ENCODE measurements around the gene PGC. TPM values are rescaled to one million over a fixed set of nuclear protein-coding genes. Genes with fewer than 3 reads are reported as not detected.

PGC gene
- total RNA-seq, 2 experiments from 2014 or later = not detected

GRCh38 chr6:41719436-41720261 lies 27.5 kb downstream of the PGC start:
- Mint-ChIP-seq H3K27me3 (no peaks in the 10 kb centered on the region), H3K9me3 (ENCODE audit: low read depth) (no peaks in the 10 kb centered on the region), H3K27ac (no peak overlapping the region), H3K4me1 (peaks cover 24% of the 10 kb centered on the region), H3K36me3 (no peaks in the 10 kb centered on the region), H3K4me3 (no peak overlapping the region)
- CTCF ChIA-PET = interaction anchor here (1.3 to 1.4 kb wide), 2 partner anchors 13 to 385 kb away, joined by 3 to 5 read pairs; no protein-coding TSS in a partner anchor
- DNase-seq (no peak), ATAC-seq (no peak)

GRCh38 chr6:41718828-41719227 lies 28.4 kb downstream of the PGC start:
- Mint-ChIP-seq H3K27me3 (no peaks in the 10 kb centered on the region), H3K4me1 (peaks cover 27% of the 10 kb centered on the region), H3K27ac (no peak overlapping the region), H3K4me3 (no peak overlapping the region), H3K36me3 (no peaks in the 10 kb centered on the region), H3K9me3 (ENCODE audit: low read depth) (no peaks in the 10 kb centered on the region)
- no peak for DNase-seq
- CTCF ChIA-PET = interaction anchor here (1.3 to 4.6 kb wide), 2 partner anchors 12 to 386 kb away, joined by 3 to 34 read pairs; no protein-coding TSS in a partner anchor
- ATAC-seq = no peak

GRCh38 chr6:41717392-41717736 lies 29.8 kb downstream of the PGC start:
- Mint-ChIP-seq H3K9me3 (ENCODE audit: low read depth) (no peaks in the 10 kb centered on the region), H3K36me3 (no peaks in the 10 kb centered on the region), H3K27ac (no peak overlapping the region), H3K4me3 (no peak overlapping the region), H3K4me1 (peaks cover 33% of the 10 kb centered on the region), H3K27me3 (no peaks in the 10 kb centered on the region)
- ATAC-seq = no peak
- CTCF ChIA-PET = interaction anchor here (1.1 to 4.6 kb wide), 3 partner anchors 11 to 17 kb away, joined by 3 to 34 read pairs (median 4); no protein-coding TSS in a partner anchor
- no peak for DNase-seq

- CTCF ChIA-PET = interaction anchor here (1.1 to 4.6 kb wide), 7 partner anchors 10 to 33 kb away, joined by 3 to 34 read pairs (median 4); partner anchors contain the start of gene TFEB
- Mint-ChIP-seq H3K4me1 (peaks cover 33% of the 10 kb centered on the region), H3K4me3 (no peak overlapping the region), H3K36me3 (no peaks in the 10 kb centered on the region), H3K27ac (peak overlapping the region; percentile 33), H3K27me3 (no peaks in the 10 kb centered on the region), H3K9me3 (ENCODE audit: low read depth) (no peaks in the 10 kb centered on the region)
- ATAC-seq = no peak
- DNase-seq = no peak
These were observed 30.4 kb downstream of the PGC start for GRCh38 chr6:41716516-41717391.

DNA sequence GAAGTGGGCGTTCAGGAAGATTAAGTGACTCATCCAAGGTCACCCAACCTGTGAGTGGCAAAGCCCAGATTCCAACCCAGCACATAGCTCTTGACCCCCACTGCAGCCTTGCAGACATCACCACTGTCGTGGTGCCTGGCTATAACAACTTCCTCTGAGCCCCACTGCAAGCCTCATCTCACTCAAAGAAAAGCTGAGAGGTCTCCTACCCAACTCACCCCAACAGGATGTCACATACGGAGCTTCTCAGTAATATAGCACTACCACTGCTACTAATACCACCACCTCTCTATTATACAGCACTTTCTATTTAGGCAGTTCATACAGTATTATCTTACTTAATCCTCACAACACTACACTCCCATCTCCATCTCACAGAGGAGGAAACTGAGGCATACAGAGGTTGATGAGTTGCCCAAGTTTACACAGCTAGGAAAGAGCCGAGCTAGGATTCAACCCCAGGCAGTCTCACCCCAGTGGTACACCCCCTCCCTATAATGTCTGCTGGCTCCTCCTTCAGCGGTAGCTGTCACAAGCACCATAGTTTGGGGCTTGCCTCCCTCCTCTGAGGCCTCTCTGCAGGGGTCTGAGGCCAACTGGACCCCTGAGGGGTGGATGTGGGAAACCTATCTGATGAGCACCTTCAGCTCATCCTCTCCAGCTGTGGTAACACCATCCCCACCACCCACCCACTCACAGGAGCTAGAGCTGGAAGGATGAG lies 31.2 kb downstream of the PGC start:
- no peak overlapping the region for H3K4me3 Mint-ChIP-seq
- ATAC-seq (peak; percentile 76), DNase-seq (peak; percentile 56)
- peak overlapping the region; percentile 37 for H3K27ac Mint-ChIP-seq
- H3K9me3 Mint-ChIP-seq (ENCODE audit: low read depth) = no peaks in the 10 kb centered on the region
- peaks cover 33% of the 10 kb centered on the region for H3K4me1 Mint-ChIP-seq
- CTCF ChIA-PET = interaction anchor here (0.8 to 4.6 kb wide), 8 partner anchors 9 to 335 kb away, joined by 3 to 34 read pairs (median 3); partner anchors contain the start of genes TAF8 and TFEB
- no peaks in the 10 kb centered on the region for H3K36me3 Mint-ChIP-seq
- no peaks in the 10 kb centered on the region for H3K27me3 Mint-ChIP-seq

DNA sequence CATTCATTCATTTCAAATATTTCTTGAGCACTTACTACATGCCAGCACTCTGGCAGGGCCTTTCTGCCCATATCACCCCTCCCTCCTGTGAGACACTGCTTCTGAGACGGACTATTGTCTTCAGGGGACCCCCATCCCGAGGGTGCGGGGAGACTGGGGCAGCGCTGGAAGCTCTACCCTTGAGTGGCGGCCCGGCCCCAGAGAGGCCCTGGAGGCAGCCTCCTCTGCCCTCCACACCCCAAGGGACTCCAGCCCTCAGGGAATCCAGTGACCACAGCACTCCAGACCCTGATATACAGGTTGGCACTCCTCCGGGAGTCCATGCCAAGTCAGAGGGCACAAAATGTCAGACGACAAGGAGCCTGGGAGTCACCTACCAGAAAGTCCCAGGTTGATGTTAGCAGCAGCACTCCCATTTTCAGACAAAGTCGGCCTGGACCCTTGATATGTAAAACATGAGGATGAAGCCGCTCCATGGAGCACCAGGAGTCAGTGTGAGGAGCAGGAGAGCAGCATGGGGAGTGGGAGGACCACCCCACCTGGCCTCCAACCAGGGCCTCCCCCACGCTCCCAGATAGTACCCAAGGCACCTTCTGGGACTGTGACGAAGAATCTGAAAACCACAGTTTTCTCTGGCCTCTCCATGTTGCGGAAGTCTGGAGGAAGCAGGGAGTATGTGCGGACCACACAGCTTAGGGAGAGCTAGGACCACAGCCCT lies 32.5 kb downstream of the PGC start:
- no peak for ATAC-seq
- H3K4me3 Mint-ChIP-seq = no peak overlapping the region
- no peaks in the 10 kb centered on the region for H3K9me3 Mint-ChIP-seq (ENCODE audit: low read depth)
- no peak for DNase-seq
- H3K4me1 Mint-ChIP-seq = peaks cover 33% of the 10 kb centered on the region
- H3K27ac Mint-ChIP-seq = no peak overlapping the region
- H3K36me3 Mint-ChIP-seq = peaks cover 2% of the 10 kb centered on the region
- H3K27me3 Mint-ChIP-seq = no peaks in the 10 kb centered on the region
- CTCF ChIA-PET = interaction anchor here (0.8 to 4.6 kb wide), 6 partner anchors 8 to 36 kb away, joined by 3 to 34 read pairs (median 6); partner anchors contain the start of gene TFEB

DNA sequence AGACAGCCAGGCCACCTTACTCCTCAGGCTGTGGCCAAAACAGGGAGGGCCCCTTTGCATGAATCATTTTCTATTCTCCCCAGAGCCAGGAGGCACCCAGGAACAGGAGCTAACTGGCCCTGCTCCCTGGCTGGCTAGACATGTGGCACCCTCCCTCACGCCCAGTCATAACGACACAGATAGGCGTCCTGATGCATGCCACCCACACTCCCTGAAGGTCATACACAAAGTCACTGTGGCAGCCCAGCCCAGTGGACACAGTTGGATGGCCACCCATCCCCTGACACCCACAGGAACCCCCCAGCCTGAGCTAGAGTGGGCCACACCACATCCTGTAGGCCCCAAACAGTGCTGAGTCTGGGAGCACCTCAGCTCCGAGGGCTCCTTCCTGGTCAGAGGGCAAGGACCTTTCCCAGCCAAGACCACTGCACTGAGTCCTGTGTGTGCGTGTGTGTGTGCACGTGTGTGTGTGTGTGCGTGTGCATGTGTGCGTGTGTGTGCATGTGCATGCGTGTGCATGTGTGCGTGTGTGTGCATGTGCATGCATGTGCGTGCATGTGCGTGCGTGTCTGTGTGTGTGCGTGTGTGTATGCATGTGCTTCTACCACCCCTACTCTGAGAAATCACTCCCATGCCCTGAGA lies 33.4 kb downstream of the PGC start:
- Mint-ChIP-seq H3K27me3 (no peaks in the 10 kb centered on the region), H3K4me3 (no peak overlapping the region), H3K9me3 (ENCODE audit: low read depth) (no peaks in the 10 kb centered on the region), H3K36me3 (peaks cover 2% of the 10 kb centered on the region), H3K27ac (peak overlapping the region; percentile 6), H3K4me1 (peaks cover 33% of the 10 kb centered on the region)
- DNase-seq = peak; percentile 64
- CTCF ChIA-PET = interaction anchor here (1.0 to 4.6 kb wide), 4 partner anchors 7 to 74 kb away, joined by 3 to 34 read pairs (median 13); partner anchors contain the start of genes TFEB and TOMM6
- peak; percentile 57 for ATAC-seq

- peaks cover 38% of the 10 kb centered on the region for H3K4me1 Mint-ChIP-seq
- H3K4me3 Mint-ChIP-seq = no peak overlapping the region
- ATAC-seq = no peak
These were observed 34.0 kb downstream of the PGC start for GRCh38 chr6:41713159-41713649.

DNA sequence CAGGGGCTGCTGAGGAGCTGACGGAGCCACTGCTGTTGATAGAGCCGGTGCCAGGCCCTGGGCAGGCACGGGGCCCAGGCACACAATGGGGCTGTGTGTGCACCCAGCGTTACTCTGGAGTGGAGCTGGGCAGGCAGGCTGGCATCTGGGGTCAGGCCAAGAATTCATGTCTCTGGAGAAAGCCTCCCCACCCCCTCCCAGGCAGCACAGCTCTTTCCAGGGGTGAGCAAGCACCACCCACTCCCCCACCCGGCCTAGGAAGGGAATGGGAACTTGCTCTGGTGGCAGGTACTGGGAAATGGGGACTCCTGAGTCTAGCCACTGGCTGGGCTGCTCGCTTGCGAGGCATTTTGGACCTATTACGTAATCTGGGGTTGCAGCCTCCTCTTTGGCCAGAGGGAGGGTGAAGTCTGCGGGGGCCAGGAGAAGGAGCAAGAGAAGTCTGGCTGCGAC lies 34.5 kb downstream of the PGC start:
- Mint-ChIP-seq H3K27ac (no peak overlapping the region), H3K27me3 (no peaks in the 10 kb centered on the region), H3K9me3 (ENCODE audit: low read depth) (no peaks in the 10 kb centered on the region), H3K4me1 (peaks cover 43% of the 10 kb centered on the region), H3K36me3 (peaks cover 2% of the 10 kb centered on the region), H3K4me3 (no peak overlapping the region)
- ATAC-seq (no peak), DNase-seq (no peak)
- CTCF ChIA-PET = interaction anchor here (1.3 to 3.9 kb wide), 2 partner anchors 21 to 75 kb away, joined by 3 to 23 read pairs; partner anchors contain the start of genes TFEB and TOMM6

More at GRCh38 chr6:41713159-41713649, 34.0 kb downstream of the PGC start:
- H3K27ac Mint-ChIP-seq = peak overlapping the region; percentile 6
- no peak for DNase-seq
- no peaks in the 10 kb centered on the region for H3K9me3 Mint-ChIP-seq (ENCODE audit: low read depth)
- peaks cover 2% of the 10 kb centered on the region for H3K36me3 Mint-ChIP-seq
- CTCF ChIA-PET = interaction anchor here (1.0 to 3.9 kb wide), 3 partner anchors 20 to 74 kb away, joined by 3 to 23 read pairs (median 3); partner anchors contain the start of genes TFEB and TOMM6
- no peaks in the 10 kb centered on the region for H3K27me3 Mint-ChIP-seq

- H3K36me3 Mint-ChIP-seq = peaks cover 2% of the 10 kb centered on the region
- CTCF ChIA-PET = no interaction called here
- DNase-seq (no peak), ATAC-seq (no peak)
- no peaks in the 10 kb centered on the region for H3K27me3 Mint-ChIP-seq
- H3K9me3 Mint-ChIP-seq (ENCODE audit: low read depth) = no peaks in the 10 kb centered on the region
- H3K27ac Mint-ChIP-seq = no peak overlapping the region
- peaks cover 48% of the 10 kb centered on the region for H3K4me1 Mint-ChIP-seq
- no peak overlapping the region for H3K4me3 Mint-ChIP-seq
These were observed 35.7 kb downstream of the PGC start for GRCh38 chr6:41711323-41712038.

DNA sequence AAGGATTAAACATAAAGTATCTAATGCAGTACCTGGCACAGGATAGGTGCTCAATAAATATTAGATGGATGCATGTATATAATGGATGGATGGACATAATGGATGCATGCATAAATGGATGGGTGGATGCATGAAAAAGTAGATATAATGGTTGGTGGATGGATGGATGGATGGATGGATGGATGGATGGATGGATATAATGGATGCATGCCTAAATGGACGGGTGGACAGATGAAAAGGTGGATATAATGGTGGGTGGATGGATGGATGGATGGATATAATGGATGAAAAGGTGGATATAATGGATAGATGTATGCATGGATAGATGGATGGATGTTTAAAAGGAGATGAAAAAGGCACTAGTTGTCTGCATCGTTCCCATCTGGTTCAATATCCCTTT lies 37.8 kb downstream of the PGC start:
- no peak for DNase-seq
- peaks cover 2% of the 10 kb centered on the region for H3K36me3 Mint-ChIP-seq
- H3K27ac Mint-ChIP-seq = no peak overlapping the region
- H3K4me1 Mint-ChIP-seq = peaks cover 43% of the 10 kb centered on the region
- no peak for ATAC-seq
- no peaks in the 10 kb centered on the region for H3K9me3 Mint-ChIP-seq (ENCODE audit: low read depth)
- H3K27me3 Mint-ChIP-seq = no peaks in the 10 kb centered on the region
- no peak overlapping the region for H3K4me3 Mint-ChIP-seq
- CTCF ChIA-PET = interaction anchor here (2.2 to 5.5 kb wide), 2 partner anchors 7 to 25 kb away, joined by 9 to 34 read pairs; partner anchors contain the start of gene TFEB

Measured in activated CD8-positive, alpha-beta memory T cell treated with anti-CD3 and anti-CD28 coated beads, Interleukin-2, amount 10 ng/mL, durations not matched to agents 7 days and 5 days (primary cell).